Stimulated activated CD4-positive, alpha-beta T cell treated with anti-CD3 and anti-CD28 coated beads, Interleukin-12 subunit alpha, Interleukin-12 subunit beta, amount 100 ng/mL, for 24 hours (primary cell): ENCODE measurements around the gene AFF2.

Experiments used
- DNase-seq, 2 experiments: peaks; one replicate each; pipeline ENCODE4 v3.0.0-alpha.2; 2020; ENCODE audit warnings: low read depth in 2 of 2

The AFF2 gene

DNA sequence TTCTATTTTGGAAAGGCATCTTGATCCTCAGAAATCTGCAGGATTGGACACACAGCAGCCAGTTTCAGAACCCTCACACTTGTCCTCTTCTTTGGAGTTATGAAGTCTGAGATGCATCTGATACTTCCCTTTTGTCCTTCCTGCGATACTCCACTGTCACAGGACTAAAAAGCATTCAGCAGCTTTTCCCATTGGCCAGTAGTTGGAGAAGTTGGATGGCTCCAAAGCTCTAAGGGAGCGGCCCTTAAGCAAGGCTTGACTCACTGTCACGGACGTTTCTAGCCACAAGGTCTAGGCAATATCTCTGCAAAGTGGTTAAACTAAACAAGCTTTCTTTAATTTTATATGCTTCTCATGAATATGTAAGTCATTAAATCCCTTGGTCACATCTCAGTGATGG is 417.0 kb downstream of the AFF2 start:
- no peak for DNase-seq

DNA sequence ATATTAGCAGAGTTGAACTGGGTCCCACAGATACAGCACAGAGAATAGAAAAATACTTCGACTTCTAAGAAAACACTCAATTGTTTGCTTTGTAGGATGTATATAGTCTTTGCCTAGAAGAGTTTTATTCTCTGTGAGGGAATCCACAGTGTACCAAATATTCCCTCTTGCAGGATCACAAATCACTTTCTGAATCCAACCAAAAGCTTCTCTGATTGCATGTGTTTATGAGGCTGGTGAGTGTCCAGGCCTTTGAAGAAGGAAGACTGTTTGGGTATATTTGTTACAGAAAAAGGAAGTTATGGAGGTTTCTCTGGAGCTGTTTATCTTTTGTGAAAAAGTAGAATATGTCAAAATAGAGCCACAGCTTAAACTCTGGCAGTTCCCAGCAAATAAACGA is 423.2 kb downstream of the AFF2 start:
- DNase-seq = no peak

DNA sequence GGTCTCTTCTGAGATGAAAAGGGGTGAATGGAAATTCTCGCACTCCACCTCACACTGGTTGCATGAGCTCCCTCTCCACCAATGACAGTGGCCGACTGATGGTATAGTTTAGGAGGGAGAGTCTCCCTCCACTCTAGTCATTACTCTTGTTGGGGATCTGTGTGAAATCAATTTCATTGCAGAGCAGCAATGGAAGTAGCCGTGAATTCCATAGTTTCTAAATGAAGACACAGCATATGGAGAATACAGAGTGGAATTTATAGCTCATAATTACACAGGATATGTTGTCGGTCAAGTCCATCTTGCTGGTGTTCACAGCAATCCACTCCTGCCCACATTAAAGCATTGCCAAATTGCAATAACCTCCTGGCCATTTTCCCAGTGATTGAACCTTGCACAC is 426.0 kb downstream of the AFF2 start:
- no peak for DNase-seq

DNA sequence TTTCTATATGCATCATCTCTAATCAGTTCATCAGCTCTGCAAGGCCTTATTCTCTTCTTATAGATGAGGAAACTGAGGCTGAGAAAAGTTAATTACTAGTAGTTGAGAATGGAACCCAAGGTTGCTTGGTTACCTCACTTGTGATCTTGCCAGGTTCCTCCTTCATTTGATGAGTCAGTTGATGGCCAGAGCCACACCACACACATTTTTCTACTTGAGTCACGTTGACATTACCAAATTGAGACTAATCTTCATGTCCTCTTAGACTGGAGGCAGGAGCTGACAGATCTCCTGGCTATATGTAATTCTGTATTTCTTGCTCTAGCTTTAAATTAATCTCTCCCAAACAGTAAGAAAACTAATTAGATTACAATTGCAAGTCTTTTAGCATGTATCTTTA is 428.4 kb downstream of the AFF2 start:
- DNase-seq = no peak

DNA sequence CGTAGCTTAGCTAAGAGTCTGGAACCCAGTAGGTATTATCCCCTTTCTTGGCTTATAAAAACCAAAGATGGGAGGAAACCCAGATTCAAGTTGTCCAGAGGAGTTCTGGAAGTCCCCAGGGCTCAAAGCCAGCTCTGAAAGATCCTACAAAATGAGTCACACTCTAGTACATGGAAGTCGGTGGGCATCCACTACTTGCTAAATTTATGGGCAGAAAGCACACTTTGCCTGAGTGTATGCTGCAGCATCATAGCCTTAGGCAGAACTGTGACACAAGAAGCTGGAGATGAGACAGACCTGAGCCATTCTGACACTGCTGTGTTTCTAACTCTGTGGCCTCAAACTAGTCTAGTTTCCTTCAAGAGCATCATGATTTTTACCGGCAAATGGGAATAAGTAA is 429.3 kb downstream of the AFF2 start:
- no peak for DNase-seq

DNA sequence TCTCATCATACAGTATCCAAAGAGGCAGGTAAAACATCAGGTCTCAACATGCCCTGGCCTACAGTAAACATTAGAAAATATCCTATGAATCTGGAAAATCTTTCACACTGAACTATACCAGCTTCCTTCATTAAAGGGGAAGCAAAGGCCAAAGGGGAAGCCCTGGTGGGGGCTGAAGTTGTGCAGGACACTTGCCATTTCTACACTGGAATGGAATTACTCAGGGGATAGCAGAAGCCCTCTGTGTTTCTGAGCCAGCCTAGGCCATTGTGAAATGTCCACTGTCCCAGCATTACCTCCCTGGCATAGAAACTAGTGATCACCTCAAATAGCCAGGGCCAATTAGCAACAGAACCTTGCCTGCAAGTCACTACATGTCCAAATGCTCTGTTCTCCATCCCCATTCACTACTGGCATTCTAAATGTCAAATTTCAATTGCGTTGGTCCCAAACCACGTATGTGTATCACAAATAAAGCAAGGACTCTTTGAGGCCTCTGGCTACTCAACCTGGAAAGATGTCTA is 429.9 kb downstream of the AFF2 start:
- no peak for DNase-seq

DNA sequence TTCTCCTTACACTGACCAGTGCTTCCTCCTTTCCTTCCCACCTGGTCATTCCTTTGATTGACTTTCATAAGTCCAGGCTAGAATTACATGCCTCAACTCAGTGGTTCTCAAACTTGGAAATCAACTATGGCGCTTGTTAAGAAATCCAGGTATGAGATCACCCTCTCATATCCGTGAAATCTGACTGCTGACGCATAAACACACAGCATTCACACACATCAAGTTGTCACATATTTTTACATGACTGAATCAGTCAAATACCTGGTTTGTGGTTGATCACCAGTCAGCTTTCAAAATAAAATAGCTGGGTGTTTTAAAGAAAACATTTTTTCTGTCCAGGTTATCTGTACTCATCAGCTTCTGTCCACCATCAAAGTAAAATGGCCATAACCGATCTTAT is 433.5 kb downstream of the AFF2 start:
- no peak for DNase-seq

DNA sequence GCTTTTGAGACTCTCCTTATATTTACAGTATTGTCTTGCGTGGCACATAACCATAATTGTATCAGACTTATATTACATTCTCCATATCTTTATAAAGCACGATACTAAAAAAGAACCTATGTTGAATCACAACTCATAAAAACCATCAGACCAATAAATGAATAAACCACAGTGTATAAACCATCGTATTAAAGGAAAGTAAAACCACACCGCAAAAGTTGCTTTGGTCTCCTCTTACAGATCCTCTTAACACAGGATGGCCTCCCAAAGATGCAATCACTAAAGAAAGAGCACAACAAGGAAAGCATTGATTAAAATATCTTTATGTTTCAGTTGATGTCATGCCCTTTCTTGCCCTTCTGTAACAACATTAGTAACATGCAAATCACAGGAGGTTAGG is 437.9 kb downstream of the AFF2 start:
- DNase-seq = no peak

DNA sequence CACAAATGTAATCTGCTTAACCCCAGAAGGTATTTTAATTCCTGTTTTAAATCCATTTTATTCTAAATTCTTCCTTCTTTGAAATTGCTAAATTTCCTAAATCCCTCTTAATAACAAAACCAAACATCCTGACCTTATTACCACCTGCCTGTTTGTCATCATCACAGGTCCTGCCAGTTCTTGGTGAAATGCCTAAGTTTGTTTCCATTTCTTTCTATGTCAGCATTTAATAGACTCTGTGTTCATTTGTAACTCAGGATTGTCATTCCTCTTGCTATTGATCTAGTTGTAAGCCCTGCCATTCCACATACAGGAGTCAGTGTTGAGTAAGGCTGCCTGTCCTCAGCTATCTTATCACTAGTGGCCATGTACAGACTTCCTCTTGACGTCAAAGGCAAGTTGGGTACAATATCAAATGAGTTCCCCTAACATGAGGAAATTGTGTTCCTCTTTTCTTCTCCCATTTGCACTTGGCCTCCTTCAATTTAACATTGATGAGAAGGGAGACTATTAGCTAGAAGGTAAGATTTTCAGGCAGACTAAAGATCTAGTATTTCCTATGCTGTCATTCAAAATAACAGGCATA is 440.1 kb downstream of the AFF2 start:
- no peak for DNase-seq

DNA sequence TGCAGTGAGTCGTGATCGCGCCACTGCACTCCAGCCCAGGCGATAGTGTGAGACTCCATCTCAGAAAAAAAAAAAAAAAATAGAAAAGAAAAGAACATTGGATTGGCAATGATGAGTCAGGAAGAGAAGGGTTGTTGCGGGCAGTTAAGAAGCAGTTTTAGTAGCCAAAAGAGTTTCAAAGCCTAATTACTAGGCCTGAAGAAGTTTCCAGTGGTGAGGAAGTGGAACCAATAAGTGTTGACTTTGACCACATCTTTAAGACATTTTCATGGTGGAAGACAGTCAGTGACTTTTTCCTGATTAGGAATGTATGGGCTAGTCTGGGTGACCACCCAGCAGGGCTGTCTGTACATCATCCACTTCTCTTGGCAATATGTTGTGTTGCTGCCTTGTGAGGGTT is 442.3 kb downstream of the AFF2 start:
- DNase-seq = no peak

DNA sequence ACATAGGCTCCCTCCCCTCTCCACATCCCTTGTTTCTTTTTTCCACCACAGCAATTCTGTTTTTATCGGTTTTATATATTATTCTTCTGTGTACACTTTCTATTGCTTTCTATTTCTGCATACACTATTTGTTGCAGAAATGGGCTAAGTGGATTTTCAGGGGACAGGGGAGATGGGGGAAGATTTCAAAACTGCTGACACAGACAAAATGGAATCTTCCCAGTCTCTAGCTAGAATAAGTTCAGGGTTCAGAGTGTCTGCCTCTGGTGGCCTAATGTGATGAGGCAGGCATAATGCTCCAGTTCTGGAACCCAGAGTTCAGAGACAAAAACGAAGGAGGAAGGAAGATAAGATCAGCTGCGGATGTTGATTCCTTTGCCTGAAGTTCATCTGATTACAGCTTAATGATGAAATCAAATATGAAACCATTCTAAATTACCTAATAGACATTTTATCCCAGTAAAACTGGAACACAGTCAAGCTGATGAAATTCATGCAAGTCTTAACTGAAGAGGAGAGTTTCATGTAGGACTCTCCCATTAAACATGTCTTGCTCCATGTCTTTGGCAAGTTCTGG is 447.1 kb downstream of the AFF2 start:
- no peak for DNase-seq

DNA sequence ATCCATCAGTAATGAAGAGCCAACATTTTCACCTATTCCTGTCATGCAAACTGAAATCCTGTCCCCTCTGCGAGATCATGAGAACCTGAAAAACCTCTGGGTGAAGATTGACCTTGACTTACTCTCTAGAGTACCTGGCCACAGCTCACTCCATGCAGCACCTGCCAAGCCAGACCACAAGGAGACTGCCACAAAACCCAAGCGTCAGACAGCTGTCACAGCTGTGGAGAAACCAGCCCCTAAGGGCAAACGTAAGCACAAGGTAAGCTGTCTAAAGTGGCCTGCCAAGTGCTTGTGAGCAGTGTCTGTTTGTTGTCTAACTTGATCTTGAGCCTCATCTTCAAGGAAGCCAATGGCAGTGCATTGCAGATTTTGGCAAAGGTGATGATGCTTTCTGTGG is 455.9 kb downstream of the AFF2 start:
- DNase-seq = no peak

DNA sequence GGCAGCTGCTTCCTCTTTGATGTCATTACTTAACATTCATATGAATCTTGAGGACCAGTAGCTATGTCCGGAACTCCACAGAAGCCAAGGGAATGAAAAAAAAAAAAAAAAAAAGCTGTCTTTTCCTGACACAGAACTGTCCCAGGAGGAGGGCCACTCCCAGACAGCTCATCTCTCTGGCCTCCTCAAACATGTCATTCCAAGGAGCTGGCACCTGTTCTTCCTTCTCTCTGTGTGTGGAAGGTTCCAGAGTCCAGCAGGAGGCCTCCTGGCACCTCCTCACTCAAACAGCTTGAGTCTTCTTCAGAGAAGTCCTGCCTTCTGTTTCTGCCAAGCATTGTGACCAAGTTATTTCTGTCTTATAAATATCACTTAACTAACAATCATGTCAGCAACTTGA is 458.5 kb downstream of the AFF2 start:
- DNase-seq = no peak

DNA sequence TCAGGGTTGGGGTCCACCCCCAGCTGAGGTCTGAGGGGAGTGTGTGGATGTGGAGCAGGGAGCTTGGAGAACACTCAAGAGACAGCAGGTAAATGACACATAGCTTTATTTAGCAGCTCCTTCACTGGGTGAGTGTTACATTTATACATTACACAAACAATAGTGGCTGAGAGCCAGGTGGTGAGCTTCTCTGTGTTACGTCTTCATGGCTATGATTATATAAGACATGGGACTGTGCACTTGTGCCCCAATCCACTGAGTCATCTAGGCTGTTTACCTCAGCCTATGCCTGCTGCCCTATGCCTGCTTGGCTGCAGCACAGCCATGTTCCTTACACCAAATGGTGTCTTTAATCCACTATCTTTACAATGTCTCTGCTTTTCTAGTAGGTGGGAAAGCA is 459.6 kb downstream of the AFF2 start:
- DNase-seq = no peak

DNA sequence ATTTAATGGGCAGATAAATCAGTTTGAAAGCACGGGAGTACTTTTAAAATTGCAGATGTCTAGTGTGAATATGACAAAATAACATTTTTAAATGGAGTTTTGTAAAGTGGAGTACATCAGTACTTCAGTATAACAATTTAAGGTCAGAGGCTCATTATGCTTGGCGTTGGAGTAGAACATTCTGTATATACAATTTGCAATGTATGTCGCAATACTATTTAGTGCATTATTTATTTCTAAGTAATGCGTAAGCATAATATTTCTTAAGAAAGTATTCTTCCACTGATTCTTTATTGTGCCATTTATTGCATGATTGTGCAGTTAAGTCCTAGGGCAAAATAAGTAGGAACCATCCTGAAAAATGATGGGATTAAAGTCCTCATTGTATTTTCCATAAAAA is 461.6 kb downstream of the AFF2 start:
- DNase-seq = no peak

DNA sequence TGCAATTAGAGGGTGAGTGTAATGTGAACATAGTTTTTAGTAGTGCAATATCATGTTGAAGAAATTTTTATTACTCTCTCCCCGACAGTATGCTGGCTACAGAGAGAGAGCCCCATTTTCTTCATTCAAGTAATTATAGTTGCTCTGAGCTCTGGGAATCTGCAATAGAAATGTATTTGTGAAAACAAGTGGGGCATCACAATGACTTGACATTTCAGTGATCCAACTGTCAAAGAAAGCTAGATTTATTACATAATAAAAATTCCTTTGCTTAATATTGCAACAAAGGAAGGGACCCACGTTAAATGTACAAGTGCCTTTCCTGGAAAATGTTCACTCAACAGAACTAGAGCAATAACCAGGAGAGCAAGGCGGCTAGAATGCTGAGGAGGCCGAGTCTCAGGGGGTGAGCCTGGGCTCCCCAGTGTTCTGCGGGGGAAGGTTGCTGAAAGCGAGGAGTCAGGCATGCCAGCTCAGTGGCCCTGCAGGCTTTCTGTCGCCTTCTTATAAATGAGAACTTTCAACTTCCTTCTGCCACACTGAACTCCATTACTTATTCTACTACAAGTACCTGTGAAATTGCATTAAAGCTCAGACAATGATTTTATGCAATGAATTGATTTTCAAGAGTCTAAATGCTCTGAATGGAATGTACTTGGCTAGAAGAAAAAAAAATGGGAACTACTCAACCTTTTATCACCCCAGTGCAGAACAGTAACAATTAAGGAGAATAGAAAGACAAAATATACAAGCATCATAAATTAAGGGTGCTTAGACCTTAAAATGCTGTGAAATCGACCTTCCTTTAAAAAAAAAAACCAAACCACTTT is 476.4 kb downstream of the AFF2 start:
- no peak for DNase-seq

DNA sequence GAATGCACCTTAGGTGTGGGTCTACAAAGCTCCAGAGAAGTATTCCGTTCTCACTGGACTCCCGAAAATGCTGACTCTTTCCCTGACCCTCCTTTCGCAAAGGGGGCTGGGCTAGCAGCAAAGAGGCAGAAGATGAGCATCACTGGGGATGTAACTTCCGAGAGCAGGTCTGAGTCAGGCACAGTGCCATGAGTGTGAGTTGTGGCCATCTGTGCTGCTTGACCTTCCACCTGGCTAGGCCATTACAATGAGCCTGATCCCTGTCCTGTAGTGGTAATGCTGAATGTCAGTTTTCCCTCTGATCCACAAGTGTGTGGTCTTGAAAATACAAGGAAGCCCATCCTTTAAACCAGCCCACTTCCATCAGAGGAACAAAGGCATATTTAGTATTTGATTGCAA is 479.4 kb downstream of the AFF2 start:
- no peak for DNase-seq

DNA sequence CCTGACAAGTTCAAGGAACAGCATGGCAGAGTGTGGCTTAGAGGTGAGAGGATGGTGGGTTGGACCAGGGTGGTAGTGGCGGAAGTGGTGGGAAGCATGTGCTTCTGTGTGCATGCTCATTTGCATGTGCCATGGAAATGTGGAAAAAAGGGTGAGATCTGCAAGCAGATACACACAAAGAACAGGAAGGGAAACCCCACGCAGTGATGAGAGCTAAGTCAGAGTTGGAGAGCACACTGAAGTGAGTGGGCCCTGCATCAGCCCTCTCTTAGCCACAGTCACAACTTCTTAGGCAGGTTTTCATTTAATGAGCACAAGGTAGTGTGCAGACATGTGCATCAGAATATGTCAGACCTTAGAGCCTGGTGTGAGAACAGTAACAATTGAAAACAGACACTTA is 483.8 kb downstream of the AFF2 start:
- no peak for DNase-seq

DNA sequence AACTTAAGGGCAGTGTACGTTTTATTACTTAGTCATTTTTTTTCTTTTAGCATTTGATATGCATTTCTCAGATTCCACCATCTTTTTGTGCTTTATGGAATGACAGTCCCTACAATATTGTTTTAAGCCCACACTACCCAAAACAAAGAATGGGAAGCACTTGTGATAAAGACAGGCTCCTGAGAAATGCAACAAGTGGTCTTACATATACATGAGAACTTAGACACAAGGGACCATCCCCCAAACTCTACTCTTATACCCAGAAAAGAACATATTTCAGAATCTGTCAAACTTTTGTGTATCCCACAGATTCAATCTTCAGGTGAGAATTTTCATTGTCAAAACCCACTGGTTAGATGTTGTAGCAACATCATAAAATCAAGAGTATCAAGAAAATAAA is 491.1 kb downstream of the AFF2 start:
- no peak for DNase-seq

DNA sequence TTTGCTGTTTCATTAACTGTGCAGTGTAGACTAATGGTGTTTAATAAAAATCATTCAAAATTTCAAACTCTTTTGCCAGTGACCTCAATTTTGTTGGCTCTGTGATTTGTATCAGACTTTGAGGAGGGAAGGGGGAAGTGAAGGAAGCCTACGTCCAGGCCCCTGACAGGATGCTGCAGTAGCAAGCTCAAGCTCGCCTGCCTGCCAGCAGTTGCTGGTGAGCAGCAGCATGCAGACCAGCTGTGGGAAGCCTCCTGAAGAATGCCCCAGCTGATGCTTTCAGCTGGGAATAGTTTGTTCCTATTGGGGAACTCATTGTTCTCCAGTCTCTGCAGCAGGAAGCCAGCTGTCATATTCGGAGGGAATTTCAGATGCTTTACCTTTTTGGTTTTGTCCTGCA is 495.2 kb downstream of the AFF2 start:
- DNase-seq = no peak

DNA sequence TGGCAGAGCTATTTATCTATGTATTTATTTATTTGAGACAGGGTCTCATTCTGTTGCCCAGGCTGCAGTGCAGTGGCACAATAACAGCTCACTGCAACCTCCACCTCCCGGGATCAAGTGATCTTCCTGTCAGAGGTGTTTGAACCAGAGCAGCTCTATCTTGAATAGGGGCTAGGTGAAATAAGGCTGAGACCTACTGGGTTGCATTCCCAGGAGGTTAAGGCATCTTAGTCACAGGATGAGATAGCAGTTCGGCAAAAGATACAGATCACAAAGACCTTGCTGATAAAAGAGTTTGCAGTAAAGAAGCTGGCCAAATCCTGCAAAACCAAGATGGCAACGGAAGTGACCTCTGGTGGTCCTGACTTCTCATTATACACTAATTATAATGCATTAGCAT is 501.9 kb downstream of the AFF2 start:
- no peak for DNase-seq

DNA sequence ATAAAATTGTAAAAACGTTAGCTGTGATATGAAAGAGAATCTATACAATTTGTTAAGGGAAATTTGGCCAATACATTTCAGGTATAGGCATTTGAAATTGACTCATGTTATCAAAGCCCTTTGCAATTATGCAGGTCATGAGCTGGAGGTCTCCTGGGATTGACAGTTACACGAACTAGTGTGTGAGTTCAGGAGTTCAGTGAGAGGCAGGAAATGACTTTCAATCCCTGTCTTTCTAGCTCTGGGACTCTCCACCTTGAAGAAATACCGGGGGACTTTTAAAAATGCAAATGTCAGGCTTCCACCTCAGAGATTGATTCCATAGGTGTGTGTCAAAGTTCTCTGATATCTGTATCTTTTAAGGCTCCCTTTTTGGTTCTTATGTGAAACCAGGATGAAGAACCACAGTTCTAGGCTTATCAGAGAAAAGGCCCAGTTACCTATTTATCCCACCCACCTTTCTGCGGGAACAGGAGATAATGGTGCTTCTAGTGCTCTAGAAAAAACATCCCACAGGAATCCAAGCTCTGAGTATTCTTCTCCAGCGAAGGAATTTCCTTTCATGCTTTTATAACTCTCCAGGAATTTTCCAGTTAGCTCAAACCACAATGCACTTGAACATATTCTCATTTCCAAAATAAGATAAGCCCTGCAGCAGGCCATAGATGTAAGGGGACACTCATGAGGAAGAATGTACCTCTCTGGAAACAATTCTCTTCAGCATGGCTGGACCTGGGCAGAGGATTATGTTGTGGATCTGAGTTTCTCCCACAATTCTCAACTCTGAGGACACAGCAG is 503.6 kb downstream of the AFF2 start:
- no peak for DNase-seq
